Loucy (cell line): ENCODE data around the gene FRAT1.

Source experiments
- EZH2phosphoT487 ChIP-seq: fragments of 200-600 bp; IDR thresholded peaks from 2 replicates; pipeline ENCODE4 v1.6.1; 2018; ENCODE audit warnings: antibody characterized with exemption, mild to moderate bottlenecking, moderate library complexity, borderline replicate concordance
- TF ChIP-seq, protein P1 (sequence below): fragments of 200-600 bp; sonication (generic); conservative IDR thresholded peaks from 2 replicates; pipeline ENCODE4 v1.5.1; 2014; ENCODE audit warnings: mild to moderate bottlenecking, antibody characterized with exemption, low read length

DNA sequence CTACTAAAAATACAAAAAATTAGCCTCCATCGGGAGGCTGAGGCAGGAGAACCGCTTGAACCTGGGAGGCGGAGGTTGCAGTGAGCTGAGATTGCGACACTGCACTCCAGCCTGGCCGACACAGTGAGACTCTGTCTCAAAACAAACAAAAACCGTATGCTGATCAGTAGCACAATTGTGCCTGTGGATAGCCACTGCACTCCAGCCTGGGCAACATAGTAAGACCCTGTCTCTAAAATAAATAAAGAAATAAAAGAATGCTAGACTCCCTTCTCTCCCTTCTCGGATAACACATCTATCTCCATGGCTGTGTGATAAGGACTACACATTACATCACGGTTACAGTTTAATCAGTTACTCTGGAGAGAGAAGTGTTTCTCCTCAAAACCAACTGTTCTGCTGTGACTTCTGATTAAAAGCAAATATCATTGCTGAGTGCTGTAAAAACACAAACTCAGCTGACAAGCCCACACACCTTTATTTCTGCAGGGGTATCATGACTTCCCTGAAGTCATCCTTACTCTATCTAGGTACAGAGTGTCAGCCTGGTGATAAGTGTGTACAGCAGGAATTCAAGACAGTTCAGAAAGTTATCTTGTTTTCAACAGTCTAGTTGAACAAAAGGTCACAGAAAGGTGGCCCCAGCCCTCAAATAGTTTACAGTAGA, 21.4 kb upstream of the FRAT1 start:
- TF ChIP-seq, protein P1, sequence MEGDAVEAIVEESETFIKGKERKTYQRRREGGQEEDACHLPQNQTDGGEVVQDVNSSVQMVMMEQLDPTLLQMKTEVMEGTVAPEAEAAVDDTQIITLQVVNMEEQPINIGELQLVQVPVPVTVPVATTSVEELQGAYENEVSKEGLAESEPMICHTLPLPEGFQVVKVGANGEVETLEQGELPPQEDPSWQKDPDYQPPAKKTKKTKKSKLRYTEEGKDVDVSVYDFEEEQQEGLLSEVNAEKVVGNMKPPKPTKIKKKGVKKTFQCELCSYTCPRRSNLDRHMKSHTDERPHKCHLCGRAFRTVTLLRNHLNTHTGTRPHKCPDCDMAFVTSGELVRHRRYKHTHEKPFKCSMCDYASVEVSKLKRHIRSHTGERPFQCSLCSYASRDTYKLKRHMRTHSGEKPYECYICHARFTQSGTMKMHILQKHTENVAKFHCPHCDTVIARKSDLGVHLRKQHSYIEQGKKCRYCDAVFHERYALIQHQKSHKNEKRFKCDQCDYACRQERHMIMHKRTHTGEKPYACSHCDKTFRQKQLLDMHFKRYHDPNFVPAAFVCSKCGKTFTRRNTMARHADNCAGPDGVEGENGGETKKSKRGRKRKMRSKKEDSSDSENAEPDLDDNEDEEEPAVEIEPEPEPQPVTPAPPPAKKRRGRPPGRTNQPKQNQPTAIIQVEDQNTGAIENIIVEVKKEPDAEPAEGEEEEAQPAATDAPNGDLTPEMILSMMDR, result no peak
- TF ChIP-seq EZH2phosphoT487, result no peak
